Uterus (tissue), 2 donors: Measurements from ENCODE around the gene KIAA0513.

Experiments
- POLR2A ChIP-seq, 2 donors: fragments of 450-650 bp; IDR thresholded peaks; one replicate each; pipeline ENCODE4 v1.6.1; 2016; ENCODE audit warnings: antibody characterized with exemption in 2 of 2, mild to moderate bottlenecking in 1 of 2, moderate library complexity in 1 of 2
- TF ChIP-seq, protein P1 (sequence below), 4 experiments: fragments of 200-600 bp in 2 of 4; fragments of 450-650 bp in 2 of 4; sonication (generic) in 2 of 4; IDR thresholded peaks; one replicate each; pipeline ENCODE4 v1.5.1; 2016 to 2019; ENCODE audit warnings: antibody characterized with exemption in 4 of 4, mild to moderate bottlenecking in 2 of 4, moderate library complexity in 1 of 4

DNA sequence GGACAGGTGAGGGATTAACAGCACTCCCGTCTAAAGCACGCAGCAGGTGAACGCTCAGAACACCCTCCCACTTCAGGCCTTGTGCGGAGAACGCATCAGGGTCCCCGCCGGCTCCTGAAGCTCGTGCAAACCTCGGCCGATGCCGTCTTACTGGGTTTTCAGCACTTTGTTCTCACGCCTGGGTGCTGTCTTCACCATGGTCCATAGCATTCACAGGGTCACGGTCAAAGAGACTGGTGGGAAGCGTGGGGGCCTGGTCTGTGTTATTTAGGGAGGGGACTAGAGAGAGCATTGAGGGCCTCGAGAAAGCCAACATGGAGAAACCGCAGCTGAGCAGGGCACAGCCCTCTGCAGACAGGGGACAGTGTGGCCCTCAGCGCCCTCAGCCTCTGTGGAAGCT, 58.1 kb downstream of the KIAA0513 start:
- TF ChIP-seq, protein P1, sequence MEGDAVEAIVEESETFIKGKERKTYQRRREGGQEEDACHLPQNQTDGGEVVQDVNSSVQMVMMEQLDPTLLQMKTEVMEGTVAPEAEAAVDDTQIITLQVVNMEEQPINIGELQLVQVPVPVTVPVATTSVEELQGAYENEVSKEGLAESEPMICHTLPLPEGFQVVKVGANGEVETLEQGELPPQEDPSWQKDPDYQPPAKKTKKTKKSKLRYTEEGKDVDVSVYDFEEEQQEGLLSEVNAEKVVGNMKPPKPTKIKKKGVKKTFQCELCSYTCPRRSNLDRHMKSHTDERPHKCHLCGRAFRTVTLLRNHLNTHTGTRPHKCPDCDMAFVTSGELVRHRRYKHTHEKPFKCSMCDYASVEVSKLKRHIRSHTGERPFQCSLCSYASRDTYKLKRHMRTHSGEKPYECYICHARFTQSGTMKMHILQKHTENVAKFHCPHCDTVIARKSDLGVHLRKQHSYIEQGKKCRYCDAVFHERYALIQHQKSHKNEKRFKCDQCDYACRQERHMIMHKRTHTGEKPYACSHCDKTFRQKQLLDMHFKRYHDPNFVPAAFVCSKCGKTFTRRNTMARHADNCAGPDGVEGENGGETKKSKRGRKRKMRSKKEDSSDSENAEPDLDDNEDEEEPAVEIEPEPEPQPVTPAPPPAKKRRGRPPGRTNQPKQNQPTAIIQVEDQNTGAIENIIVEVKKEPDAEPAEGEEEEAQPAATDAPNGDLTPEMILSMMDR (IDR thresholded peaks at IDR 0.05): no peak
- no peak for TF ChIP-seq POLR2A (IDR thresholded peaks at IDR 0.05)
